GM18520 (cell line): ENCODE results near the gene GPR12.

Experiments
- ATAC-seq: cut with Tn5 transposase; IDR thresholded peaks from one replicate; pipeline ENCODE4 v1.9.1; 2021; ENCODE audit not compliant: unreplicated experiment

Gene GPR12

GRCh38 chr13:26705536-26705935, 55.0 kb downstream of the GPR12 start:
- ATAC-seq: no peak
